Measurements from ENCODE around the gene GALNT12.

DNA sequence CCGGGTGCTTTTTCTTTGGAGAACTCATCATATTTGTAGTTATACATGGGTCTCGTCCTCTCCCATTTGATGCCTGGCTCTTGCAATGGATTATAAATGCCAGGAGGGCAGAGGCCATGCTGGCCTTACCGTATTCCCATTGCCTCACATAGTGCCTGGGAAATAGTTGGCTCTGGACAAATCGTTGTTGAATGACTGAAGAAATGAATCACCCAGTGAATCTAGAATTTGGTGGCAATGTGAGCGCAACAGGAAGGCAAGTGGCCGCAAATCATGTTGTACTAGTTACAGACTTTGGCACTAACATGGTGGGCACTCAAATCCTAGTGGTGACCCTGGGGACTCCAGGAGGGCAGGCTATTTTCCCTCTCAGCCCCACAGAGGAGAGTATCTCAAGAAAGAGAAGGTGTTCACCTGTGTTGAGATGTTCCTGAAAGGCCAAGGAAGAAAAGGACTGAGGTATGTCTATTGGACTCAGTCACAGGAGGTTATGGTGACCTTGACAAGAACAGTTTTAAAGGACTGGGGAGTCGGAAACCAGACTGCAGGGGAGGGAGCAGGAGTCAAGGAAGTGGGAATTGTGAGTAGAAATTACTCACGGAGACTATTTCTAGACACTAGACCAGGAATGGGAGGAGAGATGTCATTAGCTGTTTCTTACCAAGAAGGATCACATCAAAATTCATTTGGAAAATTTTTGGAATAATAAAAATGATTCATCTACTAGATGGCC lies 74.5 kb downstream of the GALNT12 start:
- TF ChIP-seq, protein P1, sequence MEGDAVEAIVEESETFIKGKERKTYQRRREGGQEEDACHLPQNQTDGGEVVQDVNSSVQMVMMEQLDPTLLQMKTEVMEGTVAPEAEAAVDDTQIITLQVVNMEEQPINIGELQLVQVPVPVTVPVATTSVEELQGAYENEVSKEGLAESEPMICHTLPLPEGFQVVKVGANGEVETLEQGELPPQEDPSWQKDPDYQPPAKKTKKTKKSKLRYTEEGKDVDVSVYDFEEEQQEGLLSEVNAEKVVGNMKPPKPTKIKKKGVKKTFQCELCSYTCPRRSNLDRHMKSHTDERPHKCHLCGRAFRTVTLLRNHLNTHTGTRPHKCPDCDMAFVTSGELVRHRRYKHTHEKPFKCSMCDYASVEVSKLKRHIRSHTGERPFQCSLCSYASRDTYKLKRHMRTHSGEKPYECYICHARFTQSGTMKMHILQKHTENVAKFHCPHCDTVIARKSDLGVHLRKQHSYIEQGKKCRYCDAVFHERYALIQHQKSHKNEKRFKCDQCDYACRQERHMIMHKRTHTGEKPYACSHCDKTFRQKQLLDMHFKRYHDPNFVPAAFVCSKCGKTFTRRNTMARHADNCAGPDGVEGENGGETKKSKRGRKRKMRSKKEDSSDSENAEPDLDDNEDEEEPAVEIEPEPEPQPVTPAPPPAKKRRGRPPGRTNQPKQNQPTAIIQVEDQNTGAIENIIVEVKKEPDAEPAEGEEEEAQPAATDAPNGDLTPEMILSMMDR (optimal IDR thresholded peaks at IDR 0.05 in 1 of 3, IDR thresholded peaks at IDR 0.05 in 1 of 3, conservative IDR thresholded peaks at IDR 0.05 in 1 of 3; ENCODE audit: extremely low read depth in 1 of 3, insufficient read depth in 2 of 3, low read length in 3 of 3) = no peak
- TF ChIP-seq EZH2 (IDR thresholded peaks at IDR 0.05; ENCODE audit: low read length) = no peak
